Esophagus squamous epithelium (tissue), 5 donors: Measurements from ENCODE around the gene IGSF5. TPM values are rescaled to one million over a fixed set of nuclear protein-coding genes. Genes with fewer than 3 reads are reported as not detected.
"Not testable (repeated sequence)": the region's sequence is repeated elsewhere in the genome, so short reads cannot be mapped to it uniquely, and the experiment has no call there.

Experiments
- DNase-seq: peaks from one replicate; lab custom pipeline; 2025; lab: John Stamatoyannopoulos, UW
- H3K27ac ChIP-seq, 4 donors: fragments of 200-600 bp; sonication (generic); one replicate each; pipeline ENCODE4 v1.5.1; 2016 to 2019; ENCODE audit warnings: mild to moderate bottlenecking in 1 of 4
- H3K27me3 ChIP-seq, 4 donors: fragments of 200-600 bp; sonication (generic); 1 replicate in 3 of 4; 2 replicates in 1 of 4; pipeline versions ENCODE4 v1.5.1 to v1.6.0; 2017 to 2021; ENCODE audit warnings: antibody characterized with exemption in 1 of 4
- H3K36me3 ChIP-seq, 3 donors: fragments of 200-600 bp; sonication (generic); one replicate each; pipeline ENCODE4 v1.5.1; 2016 to 2019
- H3K4me1 ChIP-seq, 3 donors: fragments of 200-600 bp; sonication (generic); one replicate each; pipeline ENCODE4 v1.5.1; 2017 to 2019
- H3K4me3 ChIP-seq, 4 donors: fragments of 200-600 bp; sonication (generic); 1 replicate in 3 of 4; 2 replicates in 1 of 4; pipeline ENCODE4 v1.5.1; 2016 to 2019; ENCODE audit warnings: mild to moderate bottlenecking in 2 of 4, moderate library complexity in 1 of 4
- H3K9me3 ChIP-seq, 3 donors: fragments of 200-600 bp; sonication (generic); one replicate each; pipeline ENCODE4 v1.5.1; 2016 to 2019
- CTCF ChIP-seq, 6 experiments: fragments of 450-650 bp in 4 of 6; fragments of 200-600 bp in 2 of 6; sonication (generic) in 2 of 6; IDR thresholded peaks; one replicate each; pipeline ENCODE4 v1.5.1; 2016 to 2019; ENCODE audit warnings: antibody characterized with exemption in 6 of 6, mild to moderate bottlenecking in 4 of 6, moderate library complexity in 4 of 6
- POLR2A ChIP-seq, 4 donors: fragments of 450-650 bp; IDR thresholded peaks; one replicate each; pipeline ENCODE4 v1.6.1; 2017; ENCODE audit warnings: antibody characterized with exemption in 4 of 4, mild to moderate bottlenecking in 4 of 4, moderate library complexity in 3 of 4
- WGBS, 2 donors: methylation state at CpG; one replicate each; pipeline ENCODE4 v1.1.5; 2018; 5-methylcytosine and 5-hydroxymethylcytosine counted together
- intact Hi-C: fragments of 100-400 bp; cut with DNase I; formaldehyde crosslinking; loops from one replicate; pipeline ENCODE4 v1.15.0; 2022
- total RNA-seq, 4 donors: library from RNA; depleted of rRNA; stranded (reverse); fragments of >200 nt; gene quantifications; one replicate each; pipeline ENCODE4 v1.1.0, GENCODE V29; 2016
- donor health status: DM: yes; HTN: yes; CAD: no.

Gene IGSF5
- total RNA-seq, 4 donors from 2014 or later, result 0.12 TPM; not detected in 3

DNA sequence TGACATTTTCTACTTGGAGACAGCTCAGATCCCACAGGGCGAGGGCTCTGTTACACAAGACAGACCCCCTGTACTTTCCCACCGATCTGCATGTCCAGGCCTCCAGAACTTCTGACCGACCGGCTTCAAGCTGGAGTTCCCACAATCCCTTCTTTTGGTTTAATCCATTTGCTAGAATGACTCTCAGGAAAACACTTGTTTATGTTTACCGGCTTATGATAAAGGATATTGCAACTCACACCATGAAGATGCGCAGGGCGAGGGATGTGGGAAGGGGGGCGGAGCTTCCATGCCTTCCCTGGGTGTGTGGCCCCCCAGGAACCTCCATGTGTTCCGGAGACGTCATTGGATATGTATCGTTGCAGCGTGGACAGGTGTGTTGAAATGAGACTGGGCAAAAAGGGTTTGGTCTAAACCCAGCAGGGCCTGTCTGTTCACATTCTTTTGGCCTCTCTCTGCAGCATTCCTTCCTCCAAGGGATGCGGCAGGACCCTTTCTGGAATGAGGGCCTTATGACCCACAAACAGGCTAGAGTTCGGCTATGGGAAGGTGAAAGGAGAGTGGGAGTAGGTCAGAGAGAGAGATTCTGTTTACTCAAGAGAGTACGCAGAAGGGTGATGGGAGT lies 7.5 kb upstream of the IGSF5 start:
- Histone ChIP-seq H3K27ac (no peak overlapping the region), H3K4me3 (no peak overlapping the region), H3K36me3 (no peaks in the 10 kb centered on the region), H3K27me3 (no peaks in the 10 kb centered on the region), H3K9me3 (no peaks in the 10 kb centered on the region), H3K4me1 (peaks cover 0 to 3% (median 0%) of the 10 kb centered on the region in 3 donors)
- WGBS, 2 donors, result 75 to 84% methylated on average over 11 to 15 of the region's 15 CpGs
- no peak for DNase-seq
- TF ChIP-seq POLR2A (IDR thresholded peaks at IDR 0.05), result no peak
- TF ChIP-seq CTCF (IDR thresholded peaks at IDR 0.05), result no peak
- intact Hi-C loops, result no loop called here

DNA sequence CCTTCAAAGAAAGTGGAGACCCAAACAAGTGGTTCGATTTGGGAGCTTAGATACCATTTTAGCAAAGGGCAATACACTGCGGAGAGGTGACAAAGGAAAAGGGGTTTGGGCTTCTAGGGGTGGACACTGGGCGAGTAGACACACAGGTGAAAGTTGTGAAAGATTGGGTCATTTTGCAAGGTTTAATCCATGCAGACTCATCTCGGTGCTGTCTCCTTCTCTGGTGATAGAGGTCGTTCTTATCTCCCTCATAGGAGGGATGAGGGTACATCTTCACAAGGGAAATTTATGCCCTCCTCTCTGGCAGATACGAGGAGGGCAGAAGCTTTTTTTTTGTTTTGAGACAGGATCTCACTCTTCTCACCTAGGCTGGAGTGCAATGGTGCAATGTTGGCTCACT lies 6.4 kb upstream of the IGSF5 start:
- Histone ChIP-seq H3K4me3 (no peak overlapping the region), H3K9me3 (no peaks in the 10 kb centered on the region), H3K36me3 (no peaks in the 10 kb centered on the region), H3K4me1 (peaks cover 0 to 10% (median 0%) of the 10 kb centered on the region in 3 donors), H3K27me3 (no peaks in the 10 kb centered on the region), H3K27ac (no peak overlapping the region)
- DNase-seq, result no peak
- TF ChIP-seq POLR2A (IDR thresholded peaks at IDR 0.05) (no peak), CTCF (IDR thresholded peaks at IDR 0.05) (no peak)
- intact Hi-C loops, result no loop called here
- WGBS, 2 donors, result 73 to 79% methylated on average over 6 of the region's 6 CpGs

GRCh38 chr21:39739531-39739930 lies 5.5 kb upstream of the IGSF5 start:
- intact Hi-C loops, H3K9me3 ChIP-seq, H3K36me3 ChIP-seq, H3K27me3 ChIP-seq, H3K27ac ChIP-seq, H3K4me3 ChIP-seq, H3K4me1 ChIP-seq, DNase-seq: not testable (repeated sequence)
- WGBS, 2 donors, result 96 to 100% methylated on average over 4 of the region's 5 CpGs

DNA sequence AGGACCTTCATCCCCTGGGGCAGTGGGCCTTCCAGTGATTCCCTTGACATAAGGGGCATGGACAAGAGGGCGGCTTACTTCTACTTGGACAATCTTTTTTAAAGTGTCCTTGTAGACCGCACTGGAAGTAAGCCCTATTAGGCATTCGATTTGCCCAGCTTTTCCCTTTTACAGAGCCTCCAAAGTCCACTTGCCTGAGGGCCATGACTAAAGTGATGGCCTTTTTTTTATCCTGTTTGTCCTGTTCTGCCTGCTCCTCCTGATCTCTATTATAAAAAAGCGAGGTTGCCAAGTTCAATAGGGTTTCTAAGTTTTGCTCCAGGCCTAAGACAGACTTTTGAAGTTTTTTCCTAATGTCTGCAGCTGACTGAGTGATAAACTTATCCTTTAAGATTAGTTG lies 2.4 kb upstream of the IGSF5 start:
- intact Hi-C loops, H3K9me3 ChIP-seq, DNase-seq, H3K4me1 ChIP-seq, H3K4me3 ChIP-seq, H3K27ac ChIP-seq, H3K36me3 ChIP-seq, H3K27me3 ChIP-seq: not testable (repeated sequence)
- WGBS, 2 donors, result 34 to 47% methylated on average over 2 to 4 of the region's 4 CpGs

DNA sequence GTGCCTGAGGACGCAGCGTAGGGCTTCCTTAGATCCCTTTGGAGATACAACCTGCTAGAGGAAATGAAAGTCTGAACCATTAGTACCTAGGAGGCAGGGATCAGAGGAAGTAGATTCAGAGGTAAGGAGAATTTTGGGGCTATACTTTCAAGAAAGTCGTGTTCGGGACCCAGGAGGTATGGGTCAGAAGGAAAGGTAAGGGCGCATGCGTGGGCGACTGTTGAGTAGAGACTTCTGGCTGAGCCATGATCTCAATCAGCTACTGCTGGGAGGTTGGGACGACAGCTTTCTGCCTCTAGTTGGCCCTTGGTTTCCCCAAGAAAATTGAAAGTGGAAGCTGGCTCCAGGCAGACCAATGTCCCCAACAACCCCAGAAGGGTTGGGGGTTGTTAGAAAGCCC lies 349 bp downstream of the IGSF5 start:
- H3K9me3 ChIP-seq, DNase-seq, H3K27me3 ChIP-seq, intact Hi-C loops, H3K27ac ChIP-seq, H3K4me1 ChIP-seq, H3K36me3 ChIP-seq, H3K4me3 ChIP-seq: not testable (repeated sequence)
- 89 to 91% methylated on average over 6 to 8 of the region's 8 CpGs for WGBS, 2 donors

DNA sequence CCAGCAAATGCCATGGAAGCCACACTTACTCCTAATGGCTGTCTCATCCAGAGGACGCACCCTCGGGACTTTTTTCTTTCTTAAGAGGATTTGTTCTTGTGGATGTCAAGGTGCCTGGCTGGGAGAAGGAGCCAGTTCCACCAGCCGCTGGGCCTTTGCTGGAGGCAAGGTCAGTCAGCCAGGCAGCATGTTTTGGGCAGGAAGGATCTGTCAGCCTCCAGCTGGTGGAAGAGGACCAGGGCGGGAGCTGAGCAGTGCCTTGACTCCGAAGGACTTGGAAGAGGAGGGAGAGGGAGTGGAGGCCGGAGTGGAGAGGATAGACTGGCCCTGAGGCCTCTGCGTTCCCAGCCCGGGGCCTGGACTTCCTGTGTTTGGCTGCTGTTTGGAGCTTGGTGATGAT lies 5.7 kb downstream of the IGSF5 start:
- WGBS, 2 donors, result 56 to 70% methylated on average over 7 to 8 of the region's 8 CpGs
- Histone ChIP-seq H3K27me3 (no peaks in the 10 kb centered on the region), H3K4me3 (no peak overlapping the region), H3K4me1 (no peaks in the 10 kb centered on the region), H3K27ac (no peak overlapping the region), H3K9me3 (no peaks in the 10 kb centered on the region), H3K36me3 (no peaks in the 10 kb centered on the region)
- TF ChIP-seq CTCF (IDR thresholded peaks at IDR 0.05) (no peak), POLR2A (IDR thresholded peaks at IDR 0.05) (no peak)
- intact Hi-C loops, result no loop called here
- no peak for DNase-seq

DNA sequence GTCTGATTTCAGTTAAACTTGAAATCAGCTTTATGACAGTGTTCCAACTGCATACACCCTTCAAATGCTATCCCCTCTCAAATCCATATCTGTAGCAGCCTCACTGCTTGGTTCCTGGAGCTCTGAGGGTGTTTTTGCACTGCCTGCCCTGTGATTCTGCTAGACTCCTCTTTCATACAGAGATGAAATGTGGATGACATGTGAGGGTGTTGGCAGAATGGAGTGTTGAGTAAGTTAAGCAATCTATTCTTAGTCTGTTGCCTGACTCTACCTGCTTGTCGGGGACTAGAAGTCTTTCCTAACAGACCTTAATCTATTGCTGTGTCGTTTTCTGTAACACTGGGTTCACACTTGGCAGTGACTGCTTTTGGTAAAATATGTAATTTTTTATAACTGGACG lies 9.8 kb downstream of the IGSF5 start:
- no peaks in the 10 kb centered on the region for H3K27me3 ChIP-seq
- intact Hi-C loops, result no loop called here
- TF ChIP-seq CTCF (IDR thresholded peaks at IDR 0.05), result no peak
- no peak for TF ChIP-seq POLR2A (IDR thresholded peaks at IDR 0.05)
- no peaks in the 10 kb centered on the region for H3K4me1 ChIP-seq
- DNase-seq, result no peak
- H3K4me3 ChIP-seq, result no peak overlapping the region
- 53 to 56% methylated on average over 3 of the region's 3 CpGs for WGBS, 2 donors
- no peaks in the 10 kb centered on the region for H3K36me3 ChIP-seq
- no peak overlapping the region for H3K27ac ChIP-seq
- no peaks in the 10 kb centered on the region for H3K9me3 ChIP-seq
